ENCODE measurements around the gene ANXA6. TPM values are rescaled to one million over a fixed set of nuclear protein-coding genes. Genes with fewer than 3 reads are reported as not detected.

The ANXA6 gene
- total RNA-seq, 1 donor from 2014 or later = 197 TPM

GRCh38 chr5:151097820-151098767 lies 59.5 kb downstream of the ANXA6 start:
- H3K36me3 Mint-ChIP-seq = peaks cover 3% of the 10 kb centered on the region
- H3K27me3 Mint-ChIP-seq (ENCODE audit: low read depth) = no peaks in the 10 kb centered on the region
- no peak for TF ChIP-seq CTCF (IDR thresholded peaks at IDR 0.05; ENCODE audit: unreplicated experiment)
- peak overlapping the region; percentile 58 for H3K27ac Mint-ChIP-seq
- peaks cover 26% of the 10 kb centered on the region for H3K4me1 Mint-ChIP-seq
- no peaks in the 10 kb centered on the region for H3K9me3 Mint-ChIP-seq
- DNase-seq (ENCODE audit: low spot score in 2 of 2, unreplicated experiment in 2 of 2) = no peak
- no peak overlapping the region for H3K4me3 Mint-ChIP-seq

- no peak for DNase-seq (ENCODE audit: low spot score in 2 of 2, unreplicated experiment in 2 of 2)
- Mint-ChIP-seq H3K4me1 (peaks cover 26% of the 10 kb centered on the region), H3K4me3 (no peak overlapping the region), H3K27ac (no peak overlapping the region), H3K36me3 (peaks cover 3% of the 10 kb centered on the region), H3K27me3 (ENCODE audit: low read depth) (no peaks in the 10 kb centered on the region), H3K9me3 (no peaks in the 10 kb centered on the region)
- no peak for TF ChIP-seq CTCF (IDR thresholded peaks at IDR 0.05; ENCODE audit: unreplicated experiment)
Measured at GRCh38 chr5:151097061-151097460, 60.5 kb downstream of the ANXA6 start.

- peak overlapping the region; percentile 21 for H3K27ac Mint-ChIP-seq
- H3K9me3 Mint-ChIP-seq = no peaks in the 10 kb centered on the region
- no peak for TF ChIP-seq CTCF (IDR thresholded peaks at IDR 0.05; ENCODE audit: unreplicated experiment)
- H3K27me3 Mint-ChIP-seq (ENCODE audit: low read depth) = no peaks in the 10 kb centered on the region
- H3K4me3 Mint-ChIP-seq = no peak overlapping the region
- DNase-seq (ENCODE audit: low spot score in 2 of 2, unreplicated experiment in 2 of 2) = no peak
- H3K36me3 Mint-ChIP-seq = peaks cover 3% of the 10 kb centered on the region
- H3K4me1 Mint-ChIP-seq = peaks cover 20% of the 10 kb centered on the region
Measured at GRCh38 chr5:151096001-151096373, 61.6 kb downstream of the ANXA6 start.

GRCh38 chr5:151095341-151096000 lies 62.1 kb downstream of the ANXA6 start:
- no peaks in the 10 kb centered on the region for H3K9me3 Mint-ChIP-seq
- H3K36me3 Mint-ChIP-seq = peaks cover 3% of the 10 kb centered on the region
- no peaks in the 10 kb centered on the region for H3K27me3 Mint-ChIP-seq (ENCODE audit: low read depth)
- no peak for TF ChIP-seq CTCF (IDR thresholded peaks at IDR 0.05; ENCODE audit: unreplicated experiment)
- peaks cover 18% of the 10 kb centered on the region for H3K4me1 Mint-ChIP-seq
- peak overlapping the region; percentile 21 for H3K27ac Mint-ChIP-seq
- no peak for DNase-seq (ENCODE audit: low spot score in 2 of 2, unreplicated experiment in 2 of 2)
- H3K4me3 Mint-ChIP-seq = no peak overlapping the region

- no peak for TF ChIP-seq CTCF (IDR thresholded peaks at IDR 0.05; ENCODE audit: unreplicated experiment)
- Mint-ChIP-seq H3K27ac (no peak overlapping the region), H3K36me3 (peaks cover 3% of the 10 kb centered on the region), H3K9me3 (no peaks in the 10 kb centered on the region), H3K4me1 (peaks cover 18% of the 10 kb centered on the region), H3K27me3 (ENCODE audit: low read depth) (no peaks in the 10 kb centered on the region), H3K4me3 (no peak overlapping the region)
- no peak for DNase-seq (ENCODE audit: low spot score in 2 of 2, unreplicated experiment in 2 of 2)
Measured at GRCh38 chr5:151094852-151095245, 62.7 kb downstream of the ANXA6 start.

Measured in mesothelial cell of epicardium (in vitro differentiated cells).